Panc1 (cell line): ENCODE measurements around the gene PRELID3B.

Experiments
- SIN3A ChIP-seq: IDR thresholded peaks from 2 replicates; pipeline ENCODE4 v1.6.1; 2012; ENCODE audit warnings: low read depth, mild to moderate bottlenecking, low read length, moderate library complexity, borderline replicate concordance; ENCODE audit not compliant: insufficient read depth
- TF ChIP-seq, protein P1 (sequence below): fragments of 450-650 bp; IDR thresholded peaks from 2 replicates; pipeline ENCODE4 v1.5.1; 2017; ENCODE audit warnings: mild to moderate bottlenecking
- TF ChIP-seq, protein P2 (sequence below), 2 experiments: IDR thresholded peaks; 2 replicates each; pipeline ENCODE4 v1.6.1; 2011 to 2012; ENCODE audit warnings: low read depth in 2 of 2, control low read depth in 1 of 2, low read length in 1 of 2, mild to moderate bottlenecking in 1 of 2, moderate library complexity in 1 of 2; ENCODE audit not compliant: insufficient read depth in 1 of 2

DNA sequence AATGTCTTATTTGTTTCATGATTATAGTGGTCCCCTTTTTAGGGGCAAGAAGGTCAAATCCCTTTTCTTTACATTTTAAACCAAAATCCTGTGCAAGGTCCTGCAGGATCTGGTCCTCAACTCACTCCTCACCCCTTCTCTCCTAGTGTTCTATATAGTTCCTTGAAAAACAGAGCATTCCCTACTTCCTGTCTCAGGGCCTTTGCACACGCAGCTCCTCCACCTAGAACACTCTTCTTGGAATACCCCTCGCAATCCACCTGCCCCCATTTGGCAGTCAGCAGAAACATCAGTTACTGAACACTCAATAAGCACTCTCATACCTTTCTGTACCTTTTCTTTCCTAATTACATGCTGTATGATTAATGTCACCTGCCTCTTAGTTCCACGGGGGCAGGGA is 7.2 kb downstream of the PRELID3B start:
- TF ChIP-seq, protein P1, sequence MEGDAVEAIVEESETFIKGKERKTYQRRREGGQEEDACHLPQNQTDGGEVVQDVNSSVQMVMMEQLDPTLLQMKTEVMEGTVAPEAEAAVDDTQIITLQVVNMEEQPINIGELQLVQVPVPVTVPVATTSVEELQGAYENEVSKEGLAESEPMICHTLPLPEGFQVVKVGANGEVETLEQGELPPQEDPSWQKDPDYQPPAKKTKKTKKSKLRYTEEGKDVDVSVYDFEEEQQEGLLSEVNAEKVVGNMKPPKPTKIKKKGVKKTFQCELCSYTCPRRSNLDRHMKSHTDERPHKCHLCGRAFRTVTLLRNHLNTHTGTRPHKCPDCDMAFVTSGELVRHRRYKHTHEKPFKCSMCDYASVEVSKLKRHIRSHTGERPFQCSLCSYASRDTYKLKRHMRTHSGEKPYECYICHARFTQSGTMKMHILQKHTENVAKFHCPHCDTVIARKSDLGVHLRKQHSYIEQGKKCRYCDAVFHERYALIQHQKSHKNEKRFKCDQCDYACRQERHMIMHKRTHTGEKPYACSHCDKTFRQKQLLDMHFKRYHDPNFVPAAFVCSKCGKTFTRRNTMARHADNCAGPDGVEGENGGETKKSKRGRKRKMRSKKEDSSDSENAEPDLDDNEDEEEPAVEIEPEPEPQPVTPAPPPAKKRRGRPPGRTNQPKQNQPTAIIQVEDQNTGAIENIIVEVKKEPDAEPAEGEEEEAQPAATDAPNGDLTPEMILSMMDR = no peak
- TF ChIP-seq, protein P2, sequence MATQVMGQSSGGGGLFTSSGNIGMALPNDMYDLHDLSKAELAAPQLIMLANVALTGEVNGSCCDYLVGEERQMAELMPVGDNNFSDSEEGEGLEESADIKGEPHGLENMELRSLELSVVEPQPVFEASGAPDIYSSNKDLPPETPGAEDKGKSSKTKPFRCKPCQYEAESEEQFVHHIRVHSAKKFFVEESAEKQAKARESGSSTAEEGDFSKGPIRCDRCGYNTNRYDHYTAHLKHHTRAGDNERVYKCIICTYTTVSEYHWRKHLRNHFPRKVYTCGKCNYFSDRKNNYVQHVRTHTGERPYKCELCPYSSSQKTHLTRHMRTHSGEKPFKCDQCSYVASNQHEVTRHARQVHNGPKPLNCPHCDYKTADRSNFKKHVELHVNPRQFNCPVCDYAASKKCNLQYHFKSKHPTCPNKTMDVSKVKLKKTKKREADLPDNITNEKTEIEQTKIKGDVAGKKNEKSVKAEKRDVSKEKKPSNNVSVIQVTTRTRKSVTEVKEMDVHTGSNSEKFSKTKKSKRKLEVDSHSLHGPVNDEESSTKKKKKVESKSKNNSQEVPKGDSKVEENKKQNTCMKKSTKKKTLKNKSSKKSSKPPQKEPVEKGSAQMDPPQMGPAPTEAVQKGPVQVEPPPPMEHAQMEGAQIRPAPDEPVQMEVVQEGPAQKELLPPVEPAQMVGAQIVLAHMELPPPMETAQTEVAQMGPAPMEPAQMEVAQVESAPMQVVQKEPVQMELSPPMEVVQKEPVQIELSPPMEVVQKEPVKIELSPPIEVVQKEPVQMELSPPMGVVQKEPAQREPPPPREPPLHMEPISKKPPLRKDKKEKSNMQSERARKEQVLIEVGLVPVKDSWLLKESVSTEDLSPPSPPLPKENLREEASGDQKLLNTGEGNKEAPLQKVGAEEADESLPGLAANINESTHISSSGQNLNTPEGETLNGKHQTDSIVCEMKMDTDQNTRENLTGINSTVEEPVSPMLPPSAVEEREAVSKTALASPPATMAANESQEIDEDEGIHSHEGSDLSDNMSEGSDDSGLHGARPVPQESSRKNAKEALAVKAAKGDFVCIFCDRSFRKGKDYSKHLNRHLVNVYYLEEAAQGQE (IDR thresholded peaks at IDR 0.05; ENCODE audit: insufficient read depth in 1 of 2, low read depth in 2 of 2, low read length in 1 of 2) = no peak
- no peak for TF ChIP-seq SIN3A
